Breast epithelium (tissue), 3 donors: ENCODE data around the gene ARID4B.

Experiments
- CTCF ChIP-seq, 3 donors: fragments of 450-650 bp; IDR thresholded peaks; one replicate each; pipeline ENCODE4 v1.5.1; 2016 to 2017; ENCODE audit warnings: antibody characterized with exemption in 3 of 3, mild to moderate bottlenecking in 3 of 3, moderate library complexity in 3 of 3
- POLR2A ChIP-seq: fragments of 450-650 bp; IDR thresholded peaks from one replicate; pipeline ENCODE4 v1.6.1; 2016; ENCODE audit warnings: antibody characterized with exemption, mild to moderate bottlenecking, moderate library complexity

DNA sequence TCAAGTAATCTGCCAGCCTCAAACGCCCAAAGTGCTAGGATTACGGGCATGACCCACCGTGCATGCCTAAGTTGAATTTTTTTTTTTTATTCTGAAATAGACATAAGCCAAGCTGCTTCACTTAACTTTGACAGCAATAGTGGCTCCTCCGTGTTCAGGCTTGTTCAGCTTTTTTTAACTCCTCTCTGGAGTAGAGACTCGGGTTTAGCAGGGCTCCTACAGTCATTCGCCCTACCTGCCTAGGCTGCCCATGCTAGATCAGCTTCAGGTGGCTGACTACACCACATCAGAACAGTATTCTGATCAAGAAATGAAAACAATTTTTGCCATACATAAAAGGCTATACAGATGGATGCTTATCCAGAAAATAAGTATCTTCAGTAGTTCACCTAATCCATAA lies 14.7 kb downstream of the ARID4B start:
- TF ChIP-seq CTCF (IDR thresholded peaks at IDR 0.05) (no peak), POLR2A (no peak)
